ENCODE results near the gene PCNX3. TPM values are rescaled to one million over a fixed set of nuclear protein-coding genes. Genes with fewer than 3 reads are reported as not detected.

PCNX3 gene
- total RNA-seq, 3 donors from 2014 or later (not counting 1 experiment from before 2014, with no cell fraction given), result 101 to 105 (median 102) TPM

DNA sequence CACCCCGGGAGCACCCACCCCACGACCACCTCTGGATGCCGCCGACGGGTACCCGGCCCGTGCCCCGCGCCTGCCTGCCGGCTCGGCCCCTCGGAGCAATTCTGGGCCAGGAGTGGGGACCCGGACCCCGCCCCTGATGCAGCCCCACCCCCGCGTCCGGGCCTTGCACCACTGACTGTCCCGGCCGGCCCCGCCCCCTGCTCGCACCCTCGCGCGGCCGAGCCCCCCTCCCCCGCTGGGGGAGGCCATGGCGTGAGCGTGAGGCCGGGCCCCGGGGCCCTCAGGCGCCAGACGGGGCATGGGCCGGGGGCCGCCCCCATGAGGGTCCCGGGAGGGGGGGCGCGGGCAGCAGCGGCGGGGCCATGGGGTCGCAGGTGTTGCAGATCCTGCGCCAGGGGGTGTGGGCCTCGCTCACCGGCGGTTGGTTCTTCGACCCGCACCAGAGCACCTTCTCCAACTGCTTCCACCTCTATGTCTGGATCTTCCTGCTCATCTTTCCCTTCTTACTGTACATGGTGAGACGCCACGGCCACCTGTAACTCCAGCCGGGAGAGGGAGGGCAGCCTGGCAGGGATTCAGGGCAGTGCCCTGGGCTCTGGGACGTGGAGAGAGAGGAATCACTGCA is 486 bp downstream of the PCNX3 start:
- Histone ChIP-seq H3K4me3 (ENCODE audit: low read length) (peak overlapping the region; percentile 86), H3K36me3 (ENCODE audit: control insufficient read depth, insufficient read depth, low read length) (peaks cover 39% of the 10 kb centered on the region), H3K27ac (ENCODE audit: low read length) (peak overlapping the region; percentile 97), H3K9me3 (ENCODE audit: control insufficient read depth, insufficient read depth, low read length) (no peaks in the 10 kb centered on the region), H3K4me1 (ENCODE audit: control insufficient read depth, insufficient read depth, low read length) (peaks cover 52% of the 10 kb centered on the region), H3K27me3 (ENCODE audit: control insufficient read depth, insufficient read depth, low read length) (no peaks in the 10 kb centered on the region)
- intact Hi-C loops (cut with micrococcal nuclease), result loop anchor here (1.0 to 5.0 kb wide), 6 partner anchors 36 to 242 kb away; partner anchors contain the start of genes CFL1 and ZNRD2
- ATAC-seq (no peak), DNase-seq (peak in 1 of 2 donors; percentile 33)
- Mint-ChIP-seq H3K27me3 (ENCODE audit: low read depth in 2 of 2) (no peaks in the 10 kb centered on the region), H3K4me3 (peak overlapping the region; percentile 98), H3K4me1 (peaks cover 26 to 46% of the 10 kb centered on the region in 2 donors), H3K9me3 (no peaks in the 10 kb centered on the region), H3K36me3 (no peaks in the 10 kb centered on the region), H3K27ac (peak overlapping the region; percentile 96 to 97)
- WGBS (ENCODE audit: insufficient coverage), result under 1% methylated on average over 50 of the region's 50 CpGs
- TF ChIP-seq, protein P1, sequence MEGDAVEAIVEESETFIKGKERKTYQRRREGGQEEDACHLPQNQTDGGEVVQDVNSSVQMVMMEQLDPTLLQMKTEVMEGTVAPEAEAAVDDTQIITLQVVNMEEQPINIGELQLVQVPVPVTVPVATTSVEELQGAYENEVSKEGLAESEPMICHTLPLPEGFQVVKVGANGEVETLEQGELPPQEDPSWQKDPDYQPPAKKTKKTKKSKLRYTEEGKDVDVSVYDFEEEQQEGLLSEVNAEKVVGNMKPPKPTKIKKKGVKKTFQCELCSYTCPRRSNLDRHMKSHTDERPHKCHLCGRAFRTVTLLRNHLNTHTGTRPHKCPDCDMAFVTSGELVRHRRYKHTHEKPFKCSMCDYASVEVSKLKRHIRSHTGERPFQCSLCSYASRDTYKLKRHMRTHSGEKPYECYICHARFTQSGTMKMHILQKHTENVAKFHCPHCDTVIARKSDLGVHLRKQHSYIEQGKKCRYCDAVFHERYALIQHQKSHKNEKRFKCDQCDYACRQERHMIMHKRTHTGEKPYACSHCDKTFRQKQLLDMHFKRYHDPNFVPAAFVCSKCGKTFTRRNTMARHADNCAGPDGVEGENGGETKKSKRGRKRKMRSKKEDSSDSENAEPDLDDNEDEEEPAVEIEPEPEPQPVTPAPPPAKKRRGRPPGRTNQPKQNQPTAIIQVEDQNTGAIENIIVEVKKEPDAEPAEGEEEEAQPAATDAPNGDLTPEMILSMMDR (IDR thresholded peaks at IDR 0.05), result no peak

DNA sequence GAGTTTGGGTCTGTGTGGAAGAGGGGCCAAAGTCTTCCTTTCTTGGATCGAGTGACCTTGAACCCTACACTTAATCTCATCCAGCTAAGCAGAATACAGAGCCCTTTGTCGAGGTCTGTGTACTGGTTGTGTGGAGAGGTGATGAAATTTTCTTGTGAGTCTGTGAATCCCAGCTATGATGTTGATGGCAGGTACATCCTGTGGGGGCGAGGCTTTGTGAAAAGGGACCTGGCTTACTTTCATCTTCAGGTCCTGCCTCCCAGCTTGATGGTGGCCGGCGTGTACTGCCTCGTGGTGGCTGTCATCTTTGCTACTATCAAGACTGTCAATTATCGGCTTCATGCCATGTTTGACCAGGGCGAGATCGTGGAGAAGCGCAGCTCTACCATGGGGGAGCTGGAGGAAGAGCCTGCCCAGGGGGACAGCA is 1.0 kb downstream of the PCNX3 start:
- TF ChIP-seq, protein P1 (IDR thresholded peaks at IDR 0.05), result no peak
- Histone ChIP-seq H3K27me3 (ENCODE audit: control insufficient read depth, insufficient read depth, low read length) (no peaks in the 10 kb centered on the region), H3K36me3 (ENCODE audit: control insufficient read depth, insufficient read depth, low read length) (peaks cover 44% of the 10 kb centered on the region), H3K9me3 (ENCODE audit: control insufficient read depth, insufficient read depth, low read length) (no peaks in the 10 kb centered on the region), H3K4me1 (ENCODE audit: control insufficient read depth, insufficient read depth, low read length) (peaks cover 46% of the 10 kb centered on the region), H3K4me3 (ENCODE audit: low read length) (peak overlapping the region; percentile 49), H3K27ac (ENCODE audit: low read length) (no peak overlapping the region)
- Mint-ChIP-seq H3K27me3 (ENCODE audit: low read depth in 2 of 2) (no peaks in the 10 kb centered on the region), H3K9me3 (no peaks in the 10 kb centered on the region), H3K36me3 (no peaks in the 10 kb centered on the region), H3K4me1 (peaks cover 26 to 41% of the 10 kb centered on the region in 2 donors), H3K4me3 (peak overlapping the region; percentile 94), H3K27ac (peak overlapping the region; percentile 90 to 97)
- intact Hi-C loops (cut with micrococcal nuclease), result loop anchor here (5.0 kb wide), 1 partner anchor 36 kb away; no protein-coding TSS in a partner anchor
- ATAC-seq (no peak), DNase-seq (peak in 1 of 2 donors; percentile 47)
- 63% methylated on average over 9 of the region's 10 CpGs for WGBS (ENCODE audit: insufficient coverage)

DNA sequence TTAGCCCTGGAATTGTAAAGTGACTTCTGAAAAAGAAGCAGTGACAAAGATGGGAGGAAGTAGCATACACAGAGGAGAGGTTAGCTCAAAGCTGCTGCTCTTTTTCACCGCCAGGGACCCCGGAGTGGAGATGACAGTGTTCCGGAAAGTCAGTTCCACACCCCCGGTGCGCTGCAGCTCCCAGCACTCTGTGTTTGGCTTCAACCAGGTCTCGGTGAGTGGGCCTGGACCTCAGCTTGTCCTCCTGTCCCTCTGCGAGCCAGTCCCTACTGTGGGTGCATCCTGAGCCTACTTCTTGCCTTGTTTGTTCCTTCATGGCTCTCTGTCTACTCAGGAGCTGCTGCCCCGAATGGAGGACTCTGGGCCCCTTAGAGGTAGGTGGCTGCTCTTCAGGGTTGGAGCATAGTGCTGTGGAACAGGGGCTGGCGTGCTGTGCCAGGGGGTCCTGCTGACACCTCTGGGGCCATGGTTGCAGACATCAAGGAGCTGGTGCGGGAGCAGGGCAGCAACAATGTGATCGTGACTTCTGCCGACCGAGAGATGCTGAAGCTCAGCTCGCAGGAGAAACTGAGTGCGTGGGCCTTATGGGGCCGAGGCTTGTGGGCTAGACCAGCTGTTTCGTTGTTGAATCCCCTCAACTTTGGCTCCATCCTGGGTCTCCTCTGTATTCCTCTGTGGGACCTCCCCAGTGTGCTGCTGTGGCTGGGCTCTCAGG is 1.7 kb downstream of the PCNX3 start:
- Mint-ChIP-seq H3K4me3 (peak overlapping the region; percentile 94), H3K4me1 (peaks cover 20 to 41% of the 10 kb centered on the region in 2 donors), H3K27ac (peak overlapping the region; percentile 90 to 97), H3K36me3 (no peaks in the 10 kb centered on the region), H3K27me3 (ENCODE audit: low read depth in 2 of 2) (no peaks in the 10 kb centered on the region), H3K9me3 (no peaks in the 10 kb centered on the region)
- ATAC-seq, result no peak
- Histone ChIP-seq H3K27me3 (ENCODE audit: control insufficient read depth, insufficient read depth, low read length) (no peaks in the 10 kb centered on the region), H3K9me3 (ENCODE audit: control insufficient read depth, insufficient read depth, low read length) (no peaks in the 10 kb centered on the region), H3K27ac (ENCODE audit: low read length) (no peak overlapping the region), H3K36me3 (ENCODE audit: control insufficient read depth, insufficient read depth, low read length) (peaks cover 49% of the 10 kb centered on the region), H3K4me3 (ENCODE audit: low read length) (no peak overlapping the region), H3K4me1 (ENCODE audit: control insufficient read depth, insufficient read depth, low read length) (peaks cover 39% of the 10 kb centered on the region)
- WGBS (ENCODE audit: insufficient coverage), result 94% methylated on average over 17 of the region's 17 CpGs
- TF ChIP-seq, protein P1 (IDR thresholded peaks at IDR 0.05), result no peak
- intact Hi-C loops (cut with micrococcal nuclease), result loop anchor here (5.0 kb wide), 1 partner anchor 35 kb away; no protein-coding TSS in a partner anchor
- DNase-seq, result no peak

All from natural killer cell (primary cell).